HepG2 (cell line): ENCODE data around the gene PCGF2. TPM values are rescaled to one million over a fixed set of nuclear protein-coding genes. Genes with fewer than 3 reads are reported as not detected.

Source experiments
- ATF2 ChIP-seq: sonication (generic); formaldehyde crosslinking; IDR thresholded peaks from 2 replicates; pipeline ENCODE4 v1.4.0; 2020; ENCODE audit warnings: missing genetic modification reagents
- HINFP ChIP-seq: sonication (generic); formaldehyde crosslinking; IDR thresholded peaks from 2 replicates; pipeline ENCODE4 v1.4.0; 2020; ENCODE audit warnings: low read depth, mild to moderate bottlenecking, missing genetic modification reagents
- MAX ChIP-seq: IDR thresholded peaks from 2 replicates; pipeline ENCODE4 v1.6.1; 2012; ENCODE audit warnings: inconsistent platforms
- MEIS1 ChIP-seq: sonication (generic); formaldehyde crosslinking; IDR thresholded peaks from 2 replicates; pipeline ENCODE4 v1.9.0; 2021; ENCODE audit warnings: mild to moderate bottlenecking, missing genetic modification reagents, moderate library complexity, borderline replicate concordance
- MLX ChIP-seq: IDR thresholded peaks from 2 replicates; pipeline ENCODE4 v1.6.1; 2016
- MTERF4 ChIP-seq: sonication (generic); formaldehyde crosslinking; IDR thresholded peaks from 2 replicates; pipeline ENCODE4 v1.8.0; 2023; ENCODE audit warnings: mild to moderate bottlenecking, missing genetic modification reagents
- NR3C1 ChIP-seq: sonication (generic); formaldehyde crosslinking; IDR thresholded peaks from 2 replicates; pipeline ENCODE4 v1.4.0; 2020; ENCODE audit warnings: missing genetic modification reagents
- POLR2G ChIP-seq: fragments of 200-400 bp; formaldehyde crosslinking; IDR thresholded peaks from 2 replicates; pipeline ENCODE4 v1.6.1; 2018; ENCODE audit warnings: mild to moderate bottlenecking, low read depth, low read length, moderate library complexity
- RBFOX2 ChIP-seq: fragments of 200-400 bp; formaldehyde crosslinking; IDR thresholded peaks from 2 replicates; pipeline ENCODE4 v1.6.1; 2017; ENCODE audit warnings: low read depth, mild to moderate bottlenecking, low read length
- THYN1 ChIP-seq: sonication (generic); formaldehyde crosslinking; IDR thresholded peaks from 2 replicates; pipeline ENCODE4 v1.8.1; 2023; ENCODE audit warnings: low read depth, mild to moderate bottlenecking, moderate library complexity, missing genetic modification reagents, borderline replicate concordance
- ZHX2 ChIP-seq, 2 experiments: sonication (generic) in 1 of 2; formaldehyde crosslinking in 1 of 2; IDR thresholded peaks; 2 replicates each; pipeline versions ENCODE4 v1.6.1 to v1.9.0; 2014 to 2022; ENCODE audit warnings: antibody characterized with exemption in 1 of 2, borderline replicate concordance in 1 of 2, inconsistent platforms in 1 of 2, low read depth in 1 of 2, missing genetic modification reagents in 1 of 2
- ZKSCAN8 ChIP-seq: IDR thresholded peaks from 2 replicates; pipeline ENCODE4 v1.6.1; 2016; ENCODE audit warnings: borderline replicate concordance, missing genetic modification reagents, missing compliant biosample characterization
- ZNF564 ChIP-seq: sonication (generic); formaldehyde crosslinking; IDR thresholded peaks from 2 replicates; pipeline ENCODE4 v1.8.1; 2023; ENCODE audit warnings: mild to moderate bottlenecking, missing genetic modification reagents
- ZNF780A ChIP-seq: sonication (generic); formaldehyde crosslinking; IDR thresholded peaks from 2 replicates; pipeline ENCODE4 v1.8.0; 2022; ENCODE audit warnings: mild to moderate bottlenecking, missing genetic modification reagents, moderate library complexity
- polyA plus RNA-seq, 8 experiments: library from polyadenylated mRNA; depleted of rRNA in 3 of 8; stranded (reverse) in 7 of 8; unstranded in 1 of 8; fragments of >200 nt; fragmentation: Illumina TruSeq in 4 of 8; extraction: Trizol in 4 of 8; gene quantifications; 2 replicates each; pipeline versions ENCODE4 v1.2.1 to v1.2.3, GENCODE V29; 2011 to 2016; ENCODE audit warnings: low read depth in 4 of 8, missing spikeins in 1 of 8, mixed read lengths in 1 of 8; ENCODE audit not compliant: insufficient read depth in 1 of 8
- total RNA-seq, 5 experiments: library from RNA; depleted of rRNA; stranded (reverse); fragments of >200 nt; fragmentation: Illumina TruSeq; extraction: Trizol; gene quantifications; 2 replicates each; pipeline ENCODE4 v1.2.3, GENCODE V29; 2016; ENCODE audit warnings: low read depth in 1 of 5

PCGF2 gene
- total and polyA plus RNA-seq, 2 of the 13 experiments (the other 11 are each of a cell fraction or from before 2014, with no cell fraction given): 11.6 to 29.4 TPM

- peak; percentile 89; the same call in 1 of the 2 replicates for TF ChIP-seq HINFP (CRISPR knock-in tag)
- peak; percentile 96 for TF ChIP-seq ZKSCAN8 (CRISPR knock-in tag)
- peak; percentile 89; the same call in 1 of the 2 replicates for TF ChIP-seq THYN1
- no peak for TF ChIP-seq NR3C1
- TF ChIP-seq MAX: peak; percentile 78
- 0 out of 2 replicates have a peak, but pooled peaks have one; percentile 52 for TF ChIP-seq ZNF780A (CRISPR knock-in tag)
- peak; percentile 75; the same call in 1 of the 2 replicates for TF ChIP-seq MTERF4 (CRISPR knock-in tag)
- peak; percentile 97 for TF ChIP-seq ATF2 (CRISPR knock-in tag)
- TF ChIP-seq ZHX2 (IDR thresholded peaks at IDR 0.05; ENCODE audit: low read depth): peak; percentile 76
- TF ChIP-seq ZHX2 (CRISPR knock-in tag; IDR thresholded peaks at IDR 0.05; ENCODE audit: borderline replicate concordance): peak; percentile 70
- peak; percentile 29; the same call in 1 of the 2 replicates for TF ChIP-seq MEIS1 (CRISPR knock-in tag)
- TF ChIP-seq MLX: peak; percentile 76
- TF ChIP-seq POLR2G: peak; percentile 89
- TF ChIP-seq ZNF564 (CRISPR knock-in tag): peak; percentile 58; the same call in 1 of the 2 replicates
- TF ChIP-seq RBFOX2: peak; percentile 57
These were observed 44.2 kb downstream of the PCGF2 start (continued) for GRCh38 chr17:38703742-38704605.
